Measurements from ENCODE around the gene ATAT1.

The ATAT1 gene

DNA sequence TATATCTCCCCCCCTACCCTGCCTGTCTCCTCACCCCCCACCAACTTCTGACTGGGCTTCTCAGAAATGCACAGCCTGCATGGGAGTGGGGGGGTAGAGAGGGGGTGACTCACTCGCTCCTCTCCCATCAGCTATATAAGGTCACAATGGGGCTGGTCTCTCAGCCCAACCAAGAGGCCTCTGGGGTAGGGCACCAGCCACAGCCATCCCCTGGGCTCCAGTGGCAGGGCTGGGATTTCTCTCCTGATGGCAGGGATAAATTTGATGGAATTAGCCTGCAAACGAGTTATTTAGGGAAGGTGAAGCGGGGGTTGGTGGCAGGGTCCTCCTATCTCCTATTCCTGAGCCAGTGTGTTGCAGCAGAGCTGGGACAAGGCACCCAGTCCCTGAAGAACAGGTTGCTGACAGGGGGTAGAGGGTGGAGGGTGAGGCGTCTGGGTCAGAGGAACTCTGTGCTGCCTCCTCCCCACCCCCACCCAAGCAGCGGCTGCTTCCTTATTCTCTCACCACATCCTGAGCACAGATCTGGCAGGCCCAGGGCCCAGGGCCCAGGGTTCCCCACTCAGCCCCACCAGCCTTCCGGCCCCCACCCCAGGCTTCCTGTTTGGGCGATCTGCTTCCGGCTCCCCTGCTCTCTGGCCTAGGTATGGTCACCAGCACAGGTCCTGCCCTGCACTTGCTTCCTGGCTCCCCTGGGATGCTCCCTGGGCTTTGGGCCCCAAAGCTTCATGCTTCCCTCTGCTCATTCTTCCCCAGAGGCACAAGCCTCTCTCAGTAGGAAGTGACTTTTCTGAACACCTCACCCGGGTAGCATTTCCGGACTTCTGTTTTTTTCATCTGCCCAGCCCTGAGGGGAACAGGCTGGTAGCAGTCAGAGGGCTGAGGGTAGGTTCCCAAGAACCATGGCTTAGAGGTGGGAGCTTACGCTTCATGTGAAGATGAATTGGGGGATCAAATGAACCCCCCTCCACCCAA lies 55.8 kb downstream of the ATAT1 start:
- peak overlapping the region; percentile 91 to 100 (median 99) for H3K9ac ChIP-seq
- no peaks in the 10 kb centered on the region for H3K9me3 ChIP-seq (replicated peaks in 1 of 11)
- peaks cover 60 to 85% (median 75%) of the 10 kb centered on the region in 11 experiments for H4K20me1 ChIP-seq
- H3K4me3 ChIP-seq = peak overlapping the region; percentile 83 to 100 (median 96)
- peak overlapping the region; percentile 90 to 100 (median 98) for H3K4me2 ChIP-seq
- H3K36me3 ChIP-seq = peaks cover 43 to 74% (median 71%) of the 10 kb centered on the region in 11 experiments
- H3K27ac ChIP-seq = peak overlapping the region; percentile 78 to 100 (median 99)
- no peak for TF ChIP-seq Cebpa-rat (IDR thresholded peaks at IDR 0.05)
- no peaks in the 10 kb centered on the region for H3K27me3 ChIP-seq
- peaks cover 15 to 44% (median 38%) of the 10 kb centered on the region in 10 experiments for H3K4me1 ChIP-seq

DNA sequence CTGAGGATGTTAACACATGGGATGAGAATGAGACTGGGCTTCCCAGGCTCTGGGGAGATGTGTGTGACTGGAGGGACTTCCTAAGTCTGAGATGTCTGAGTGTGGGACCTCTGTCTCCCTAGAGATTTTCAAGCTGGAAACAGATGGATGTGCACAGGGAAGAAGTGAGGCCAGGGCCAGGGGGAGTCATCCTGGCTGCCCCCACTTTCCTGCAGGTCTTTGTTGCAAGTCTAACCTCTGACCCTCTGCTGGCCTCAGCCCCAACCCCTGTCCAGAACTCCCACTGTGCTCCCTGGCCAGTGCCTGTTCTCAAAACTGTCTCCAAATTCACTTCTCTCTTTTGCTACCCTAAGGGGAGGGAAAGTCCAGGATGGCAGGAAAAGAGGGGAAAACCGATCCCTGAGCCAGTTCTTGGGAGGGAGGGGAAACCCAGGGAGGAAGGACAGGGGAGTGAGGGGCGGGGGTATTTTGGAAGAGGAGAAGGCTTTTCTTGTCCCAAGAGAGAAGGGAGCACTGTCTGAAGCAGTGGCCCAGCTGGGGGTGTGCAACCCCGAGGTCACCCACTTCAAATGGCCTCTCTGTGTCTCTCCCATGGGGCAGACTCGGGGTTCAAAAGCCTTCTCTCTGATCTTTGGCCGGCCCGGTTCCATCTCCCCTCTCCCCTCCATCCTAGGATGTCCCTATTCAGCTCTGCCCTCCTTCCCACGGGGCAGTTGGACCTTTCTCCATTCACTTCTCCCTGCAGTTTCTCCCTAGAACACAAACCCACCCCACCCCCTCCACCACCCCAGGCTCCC lies 56.7 kb downstream of the ATAT1 start:
- Histone ChIP-seq H3K36me3 (peaks cover 34 to 65% (median 61%) of the 10 kb centered on the region in 11 experiments), H3K4me3 (peak overlapping the region; percentile 83 to 100 (median 96)), H3K4me2 (peak overlapping the region; percentile 89 to 100 (median 95)), H3K9me3 (replicated peaks in 1 of 11) (no peaks in the 10 kb centered on the region), H3K27ac (peak overlapping the region; percentile 78 to 100 (median 99)), H3K4me1 (peaks cover 5 to 40% (median 30%) of the 10 kb centered on the region in 10 experiments), H4K20me1 (peaks cover 51 to 75% (median 66%) of the 10 kb centered on the region in 11 experiments), H3K9ac (peak overlapping the region; percentile 91 to 100 (median 99)), H3K27me3 (no peaks in the 10 kb centered on the region)
- TF ChIP-seq Cebpa-rat (IDR thresholded peaks at IDR 0.05) = no peak

DNA sequence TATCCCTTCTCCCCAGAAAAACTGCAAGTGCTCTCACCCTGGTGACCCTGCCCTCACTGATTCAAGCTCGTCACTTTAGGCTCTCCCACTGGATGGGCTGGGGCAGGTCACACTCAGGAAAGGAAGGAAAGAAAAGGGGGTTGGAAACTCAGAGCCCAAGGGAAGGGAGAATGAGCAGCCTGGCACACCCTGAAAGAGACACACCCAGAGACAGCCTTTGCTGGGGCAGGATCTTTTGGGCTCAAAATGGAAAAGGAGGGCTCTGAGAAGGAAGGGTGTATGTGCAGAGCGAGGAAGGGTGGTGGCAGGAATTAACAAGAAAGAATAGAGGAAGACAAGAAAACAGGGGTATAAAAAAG lies 57.3 kb downstream of the ATAT1 start:
- peak overlapping the region; percentile 78 to 100 (median 99) for H3K27ac ChIP-seq
- H3K9ac ChIP-seq = peak overlapping the region; percentile 91 to 100 (median 99)
- peaks cover 29 to 59% (median 56%) of the 10 kb centered on the region in 11 experiments; a peak in 20 of 22 replicates for H3K36me3 ChIP-seq
- H3K4me1 ChIP-seq = peaks cover 6 to 41% (median 29%) of the 10 kb centered on the region in 10 experiments
- H3K9me3 ChIP-seq (replicated peaks in 1 of 11) = no peaks in the 10 kb centered on the region
- peak overlapping the region; percentile 83 to 100 (median 96) for H3K4me3 ChIP-seq
- no peak for TF ChIP-seq Cebpa-rat (IDR thresholded peaks at IDR 0.05)
- peaks cover 45 to 69% (median 60%) of the 10 kb centered on the region in 11 experiments for H4K20me1 ChIP-seq
- H3K27me3 ChIP-seq = no peaks in the 10 kb centered on the region
- peak overlapping the region; percentile 89 to 100 (median 95) for H3K4me2 ChIP-seq

GRCh38 chr6:30684386-30685156 lies 57.9 kb downstream of the ATAT1 start:
- H3K27me3 ChIP-seq = no peaks in the 10 kb centered on the region
- peak overlapping the region; percentile 83 to 100 (median 96) for H3K4me3 ChIP-seq
- H3K4me1 ChIP-seq = peaks cover 12 to 45% (median 32%) of the 10 kb centered on the region in 10 experiments
- H3K27ac ChIP-seq = peak overlapping the region; percentile 91 to 100 (median 99)
- H4K20me1 ChIP-seq = peaks cover 39 to 63% (median 54%) of the 10 kb centered on the region in 11 experiments
- TF ChIP-seq Cebpa-rat (IDR thresholded peaks at IDR 0.05) = no peak
- no peaks in the 10 kb centered on the region for H3K9me3 ChIP-seq (replicated peaks in 1 of 11)
- peaks cover 28 to 56% (median 51%) of the 10 kb centered on the region in 11 experiments; a peak in 20 of 22 replicates for H3K36me3 ChIP-seq
- peak overlapping the region; percentile 91 to 100 (median 99) for H3K9ac ChIP-seq
- peak overlapping the region; percentile 90 to 100 (median 95) for H3K4me2 ChIP-seq

DNA sequence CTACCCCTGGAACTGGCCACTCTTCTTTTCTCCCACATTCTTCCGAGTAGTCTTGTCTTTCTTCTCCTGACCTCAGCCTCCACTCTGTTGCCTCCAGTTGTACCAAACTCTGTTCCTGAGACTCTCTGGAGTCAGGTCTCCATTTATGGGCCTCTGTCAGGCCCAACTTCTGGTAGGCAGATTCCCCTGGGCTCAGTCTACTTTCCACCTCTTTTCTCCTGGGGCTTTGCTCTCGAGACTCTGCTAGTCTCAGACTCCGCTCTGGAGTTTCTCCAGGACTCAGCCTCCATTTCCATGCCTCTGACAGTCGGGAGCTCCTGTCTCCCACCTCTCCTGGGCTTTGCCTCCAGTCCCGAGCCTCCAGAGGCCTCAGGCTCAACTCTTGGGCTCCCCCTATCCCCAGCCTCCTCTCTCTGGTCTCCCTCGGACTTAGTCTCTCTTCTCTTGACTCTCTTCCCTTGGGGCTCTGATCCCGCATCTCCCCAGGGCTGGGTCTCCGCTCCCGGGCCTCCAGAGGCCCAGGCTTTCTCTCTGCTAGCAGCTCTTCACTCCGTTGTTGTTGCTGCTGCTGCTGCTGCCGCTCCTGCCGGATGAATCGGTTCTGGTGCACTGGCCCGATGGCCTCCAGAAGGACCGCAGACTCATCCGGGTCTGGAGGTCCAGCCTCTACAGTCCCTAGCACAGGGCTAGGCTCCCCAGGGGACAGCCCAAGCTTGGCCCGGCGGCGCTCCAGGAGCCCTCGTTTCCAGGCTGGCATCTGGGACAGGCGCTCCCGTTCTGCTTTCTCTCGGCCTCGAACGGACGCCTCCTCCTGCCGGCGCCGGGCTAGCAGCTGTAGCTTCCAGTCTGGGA lies 58.7 kb downstream of the ATAT1 start:
- Histone ChIP-seq H3K4me1 (peaks cover 20 to 45% (median 32%) of the 10 kb centered on the region in 10 experiments), H3K27me3 (no peaks in the 10 kb centered on the region), H3K4me3 (peak overlapping the region; percentile 83 to 100 (median 96)), H3K9ac (peak overlapping the region; percentile 91 to 100 (median 99)), H4K20me1 (peaks cover 31 to 55% (median 46%) of the 10 kb centered on the region in 11 experiments), H3K27ac (peak overlapping the region; percentile 91 to 100 (median 99)), H3K9me3 (replicated peaks in 1 of 11) (no peaks in the 10 kb centered on the region), H3K36me3 (peaks cover 20 to 48% (median 43%) of the 10 kb centered on the region in 11 experiments; a peak in 20 of 22 replicates), H3K4me2 (peak overlapping the region; percentile 75 to 100 (median 93))
- TF ChIP-seq Cebpa-rat (IDR thresholded peaks at IDR 0.05) = no peak

DNA sequence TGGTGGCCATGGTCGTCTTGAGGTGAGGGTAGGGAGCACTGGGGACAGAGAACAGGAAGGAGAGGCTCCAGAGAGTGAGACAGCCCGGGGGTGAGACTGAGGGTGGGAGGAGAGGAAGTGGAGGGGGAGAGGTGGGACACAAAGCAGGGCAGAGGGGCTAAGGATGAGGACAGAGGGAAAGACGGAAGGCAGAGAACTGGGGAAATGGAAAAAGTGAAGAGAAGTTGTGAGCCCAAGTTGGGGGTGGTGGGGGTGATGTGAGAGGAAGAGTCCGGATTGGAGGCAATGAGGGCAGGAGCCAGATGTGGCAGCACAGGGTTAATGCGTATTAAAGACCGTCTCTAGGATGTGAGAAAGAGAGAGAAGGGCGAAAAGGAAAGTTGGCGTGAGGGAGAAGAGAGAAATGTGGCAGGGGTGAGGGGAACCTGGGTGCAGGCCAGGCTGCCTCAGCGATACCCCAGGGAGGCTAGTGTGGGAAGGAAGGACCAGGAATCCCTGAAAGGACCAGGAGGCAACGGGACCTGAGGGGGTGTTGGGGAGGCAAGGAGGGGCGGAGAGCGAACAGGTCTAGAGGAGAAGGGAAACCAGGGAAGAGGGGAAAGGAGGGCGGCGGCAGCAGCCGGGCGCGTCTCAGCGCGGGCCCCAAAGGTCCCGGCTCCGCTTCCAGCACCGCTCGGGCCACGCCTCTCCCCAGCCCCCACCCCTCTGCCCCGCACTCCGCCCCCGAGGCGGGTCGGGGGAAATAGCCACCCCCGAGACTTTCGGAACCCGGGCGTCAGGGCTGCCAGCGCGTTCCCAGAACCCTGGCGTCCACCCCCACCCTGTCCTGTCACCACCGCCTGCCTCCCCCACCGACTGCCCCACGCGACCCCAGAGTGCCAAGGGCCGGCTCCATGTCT lies 59.6 kb downstream of the ATAT1 start, which contains the start of gene PPP1R18:
Gene PPP1R18, minus strand, starts transcription at position 637 of the 899 bp plus-strand sequence. Its CDS starts 627 bp downstream, at position 10.
- peak within 1 kb of the TSS; percentile 91 to 100 (median 99) for H3K9ac ChIP-seq
- no peaks in the 10 kb centered on the region for H3K27me3 ChIP-seq
- H3K4me2 ChIP-seq = peak within 1 kb of the TSS; percentile 97 to 100 (median 99)
- peaks cover 22 to 40% (median 28%) of the 10 kb centered on the region in 10 experiments for H3K4me1 ChIP-seq
- no peaks in the 10 kb centered on the region for H3K9me3 ChIP-seq (replicated peaks in 1 of 11)
- H3K36me3 ChIP-seq = peaks cover 11 to 39% (median 34%) of the 10 kb centered on the region in 11 experiments; a peak in 20 of 22 replicates
- H3K4me3 ChIP-seq = peak within 1 kb of the TSS; percentile 83 to 100 (median 96)
- H4K20me1 ChIP-seq = peaks cover 22 to 46% (median 37%) of the 10 kb centered on the region in 11 experiments
- TF ChIP-seq Cebpa-rat (IDR thresholded peaks at IDR 0.05) = no peak
- peak within 1 kb of the TSS; percentile 91 to 100 (median 99) for H3K27ac ChIP-seq

All from BLaER1 treated with 17β-estradiol and CSF1 and Interleukin-3, amounts not matched to agents 10 nM and 100 nM (cell line).